ENCODE measurements around the gene FGFRL1.

FGFRL1 gene

GRCh38 chr4:1055721-1056590 lies 44.5 kb downstream of the FGFRL1 start:
- Histone ChIP-seq H3K27ac (no peak overlapping the region), H3K36me3 (ENCODE audit: insufficient read depth, low read length) (no peaks in the 10 kb centered on the region), H3K9ac (ENCODE audit: insufficient read length) (no peak overlapping the region), H3K9me3 (ENCODE audit: low read depth, low read length) (no peaks in the 10 kb centered on the region), H3K4me3 (no peak overlapping the region)
- TF ChIP-seq POLR2AphosphoS5 (IDR thresholded peaks at IDR 0.05; ENCODE audit: borderline replicate concordance, low read depth, low read length) (no peak), FOXP2 (optimal IDR thresholded peaks at IDR 0.05; ENCODE audit: control extremely low read depth, extremely low read length, insufficient read depth) (no peak), EZH2 (IDR thresholded peaks at IDR 0.05) (no peak)
- DNase-seq (ENCODE audit: low read depth, low spot score): no peak

- no peak for TF ChIP-seq EZH2 (IDR thresholded peaks at IDR 0.05)
- no peak for TF ChIP-seq POLR2AphosphoS5 (IDR thresholded peaks at IDR 0.05; ENCODE audit: borderline replicate concordance, low read depth, low read length)
- TF ChIP-seq FOXP2 (optimal IDR thresholded peaks at IDR 0.05; ENCODE audit: control extremely low read depth, extremely low read length, insufficient read depth): no peak
- Histone ChIP-seq H3K4me3 (no peak overlapping the region), H3K9ac (ENCODE audit: insufficient read length) (no peak overlapping the region), H3K27ac (no peak overlapping the region), H3K36me3 (ENCODE audit: insufficient read depth, low read length) (no peaks in the 10 kb centered on the region), H3K9me3 (ENCODE audit: low read depth, low read length) (no peaks in the 10 kb centered on the region)
- no peak for DNase-seq (ENCODE audit: low read depth, low spot score)
Observed at GRCh38 chr4:1056671-1057402, 45.4 kb downstream of the FGFRL1 start.

- Histone ChIP-seq H3K36me3 (ENCODE audit: insufficient read depth, low read length) (no peaks in the 10 kb centered on the region), H3K27ac (no peak overlapping the region), H3K4me3 (no peak overlapping the region), H3K9ac (ENCODE audit: insufficient read length) (no peak overlapping the region), H3K9me3 (ENCODE audit: low read depth, low read length) (no peaks in the 10 kb centered on the region)
- no peak for TF ChIP-seq POLR2AphosphoS5 (IDR thresholded peaks at IDR 0.05; ENCODE audit: borderline replicate concordance, low read depth, low read length)
- TF ChIP-seq EZH2 (IDR thresholded peaks at IDR 0.05): no peak
- TF ChIP-seq FOXP2 (optimal IDR thresholded peaks at IDR 0.05; ENCODE audit: control extremely low read depth, extremely low read length, insufficient read depth): no peak
- no peak for DNase-seq (ENCODE audit: low read depth, low spot score)
Observed at GRCh38 chr4:1057403-1057745, 45.9 kb downstream of the FGFRL1 start.

GRCh38 chr4:1058198-1058996 lies 47.0 kb downstream of the FGFRL1 start:
- Histone ChIP-seq H3K36me3 (ENCODE audit: insufficient read depth, low read length) (no peaks in the 10 kb centered on the region), H3K4me3 (no peak overlapping the region), H3K9me3 (ENCODE audit: low read depth, low read length) (no peaks in the 10 kb centered on the region), H3K27ac (no peak overlapping the region), H3K9ac (ENCODE audit: insufficient read length) (no peak overlapping the region)
- TF ChIP-seq EZH2 (IDR thresholded peaks at IDR 0.05): no peak
- no peak for TF ChIP-seq FOXP2 (optimal IDR thresholded peaks at IDR 0.05; ENCODE audit: control extremely low read depth, extremely low read length, insufficient read depth)
- no peak for TF ChIP-seq POLR2AphosphoS5 (IDR thresholded peaks at IDR 0.05; ENCODE audit: borderline replicate concordance, low read depth, low read length)
- no peak for DNase-seq (ENCODE audit: low read depth, low spot score)

- TF ChIP-seq POLR2AphosphoS5 (IDR thresholded peaks at IDR 0.05; ENCODE audit: borderline replicate concordance, low read depth, low read length) (no peak), FOXP2 (optimal IDR thresholded peaks at IDR 0.05; ENCODE audit: control extremely low read depth, extremely low read length, insufficient read depth) (no peak), EZH2 (IDR thresholded peaks at IDR 0.05) (no peak)
- DNase-seq (ENCODE audit: low read depth, low spot score): no peak
- H3K36me3 ChIP-seq (ENCODE audit: insufficient read depth, low read length): no peaks in the 10 kb centered on the region
- H3K27ac ChIP-seq: no peak overlapping the region
- no peaks in the 10 kb centered on the region for H3K9me3 ChIP-seq (ENCODE audit: low read depth, low read length)
- no peak overlapping the region for H3K4me3 ChIP-seq
- H3K9ac ChIP-seq (ENCODE audit: insufficient read length): no peak overlapping the region
Observed at GRCh38 chr4:1058997-1059665, 47.7 kb downstream of the FGFRL1 start.

GRCh38 chr4:1060121-1060520 lies 48.7 kb downstream of the FGFRL1 start:
- no peak for TF ChIP-seq EZH2 (IDR thresholded peaks at IDR 0.05)
- no peak for TF ChIP-seq POLR2AphosphoS5 (IDR thresholded peaks at IDR 0.05; ENCODE audit: borderline replicate concordance, low read depth, low read length)
- TF ChIP-seq FOXP2 (optimal IDR thresholded peaks at IDR 0.05; ENCODE audit: control extremely low read depth, extremely low read length, insufficient read depth): no peak
- no peak for DNase-seq (ENCODE audit: low read depth, low spot score)
- no peak overlapping the region for H3K9ac ChIP-seq (ENCODE audit: insufficient read length)
- no peaks in the 10 kb centered on the region for H3K9me3 ChIP-seq (ENCODE audit: low read depth, low read length)
- H3K4me3 ChIP-seq: no peak overlapping the region
- H3K27ac ChIP-seq: no peak overlapping the region
- H3K36me3 ChIP-seq (ENCODE audit: insufficient read depth, low read length): no peaks in the 10 kb centered on the region

GRCh38 chr4:1060621-1061020 lies 49.2 kb downstream of the FGFRL1 start:
- DNase-seq (ENCODE audit: low read depth, low spot score): no peak
- no peak overlapping the region for H3K4me3 ChIP-seq
- H3K27ac ChIP-seq: no peak overlapping the region
- no peak overlapping the region for H3K9ac ChIP-seq (ENCODE audit: insufficient read length)
- no peaks in the 10 kb centered on the region for H3K36me3 ChIP-seq (ENCODE audit: insufficient read depth, low read length)
- TF ChIP-seq EZH2 (IDR thresholded peaks at IDR 0.05) (no peak), FOXP2 (optimal IDR thresholded peaks at IDR 0.05; ENCODE audit: control extremely low read depth, extremely low read length, insufficient read depth) (no peak), POLR2AphosphoS5 (IDR thresholded peaks at IDR 0.05; ENCODE audit: borderline replicate concordance, low read depth, low read length) (no peak)
- H3K9me3 ChIP-seq (ENCODE audit: low read depth, low read length): no peaks in the 10 kb centered on the region

Data from SK-N-MC (cell line).